ENCODE measurements around the gene CACNA2D2.

DNA sequence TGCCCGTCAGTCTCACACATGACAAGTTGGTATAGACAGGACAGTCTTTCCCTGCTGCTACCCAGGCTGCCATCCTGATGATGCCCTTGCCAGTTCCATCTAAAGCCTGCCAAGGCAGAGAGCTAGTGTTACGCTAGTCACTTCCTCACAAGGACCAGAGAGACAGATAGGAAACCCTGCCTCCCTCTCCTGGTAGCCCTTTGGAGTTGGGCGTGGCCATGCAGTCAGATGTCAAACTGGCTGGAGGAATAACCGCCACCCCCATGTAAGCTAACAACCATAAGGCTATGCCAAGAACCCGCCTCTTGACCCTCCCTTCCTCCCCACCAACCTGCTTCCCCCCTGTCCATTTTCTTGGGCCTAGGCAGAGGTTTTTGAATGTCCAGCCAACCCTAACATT lies 146.9 kb downstream of the CACNA2D2 start:
- TF ChIP-seq, protein P1, sequence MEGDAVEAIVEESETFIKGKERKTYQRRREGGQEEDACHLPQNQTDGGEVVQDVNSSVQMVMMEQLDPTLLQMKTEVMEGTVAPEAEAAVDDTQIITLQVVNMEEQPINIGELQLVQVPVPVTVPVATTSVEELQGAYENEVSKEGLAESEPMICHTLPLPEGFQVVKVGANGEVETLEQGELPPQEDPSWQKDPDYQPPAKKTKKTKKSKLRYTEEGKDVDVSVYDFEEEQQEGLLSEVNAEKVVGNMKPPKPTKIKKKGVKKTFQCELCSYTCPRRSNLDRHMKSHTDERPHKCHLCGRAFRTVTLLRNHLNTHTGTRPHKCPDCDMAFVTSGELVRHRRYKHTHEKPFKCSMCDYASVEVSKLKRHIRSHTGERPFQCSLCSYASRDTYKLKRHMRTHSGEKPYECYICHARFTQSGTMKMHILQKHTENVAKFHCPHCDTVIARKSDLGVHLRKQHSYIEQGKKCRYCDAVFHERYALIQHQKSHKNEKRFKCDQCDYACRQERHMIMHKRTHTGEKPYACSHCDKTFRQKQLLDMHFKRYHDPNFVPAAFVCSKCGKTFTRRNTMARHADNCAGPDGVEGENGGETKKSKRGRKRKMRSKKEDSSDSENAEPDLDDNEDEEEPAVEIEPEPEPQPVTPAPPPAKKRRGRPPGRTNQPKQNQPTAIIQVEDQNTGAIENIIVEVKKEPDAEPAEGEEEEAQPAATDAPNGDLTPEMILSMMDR (IDR thresholded peaks at IDR 0.05), result no peak
- no peak for TF ChIP-seq POLR2A (IDR thresholded peaks at IDR 0.05)

All from body of pancreas (tissue), 4 donors.